ENCODE measurements around the gene SLC17A1.
A peak's percentile ranks its signal among the peaks of the same experiment; 100 is the strongest.

The SLC17A1 gene

GRCh38 chr6:25832307-25832662, 433 bp upstream of the SLC17A1 start:
- DNase-seq, result no peak

GRCh38 chr6:25830458-25830857, 1.4 kb downstream of the SLC17A1 start:
- no peak for DNase-seq

- no peak for DNase-seq
These were observed 2.5 kb downstream of the SLC17A1 start for GRCh38 chr6:25829375-25829774.

GRCh38 chr6:25821341-25821740, 10.5 kb downstream of the SLC17A1 start:
- no peak for DNase-seq

- no peak for DNase-seq
These were observed 15.6 kb downstream of the SLC17A1 start for GRCh38 chr6:25816252-25816651.

GRCh38 chr6:25815194-25815593, 16.7 kb downstream of the SLC17A1 start:
- no peak for DNase-seq

GRCh38 chr6:25804804-25805203, 27.0 kb downstream of the SLC17A1 start:
- DNase-seq, result no peak

- DNase-seq, result no peak
These were observed 30.4 kb downstream of the SLC17A1 start for GRCh38 chr6:25801436-25801835.

GRCh38 chr6:25794784-25795183, 37.1 kb downstream of the SLC17A1 start:
- no peak for DNase-seq

GRCh38 chr6:25793970-25794369, 37.9 kb downstream of the SLC17A1 start:
- DNase-seq, result no peak

- DNase-seq, result no peak
These were observed 39.8 kb downstream of the SLC17A1 start for GRCh38 chr6:25792016-25792415.

- no peak for DNase-seq
These were observed 42.4 kb downstream of the SLC17A1 start for GRCh38 chr6:25789475-25789874.

- peak; percentile 32 for DNase-seq
These were observed 43.4 kb downstream of the SLC17A1 start for GRCh38 chr6:25788305-25788922.

- DNase-seq, result no peak
These were observed 44.4 kb downstream of the SLC17A1 start for GRCh38 chr6:25787428-25787827.

GRCh38 chr6:25781134-25781533, 50.7 kb downstream of the SLC17A1 start:
- no peak for DNase-seq

- DNase-seq, result no peak
These were observed 53.8 kb downstream of the SLC17A1 start for GRCh38 chr6:25777856-25778649.

GRCh38 chr6:25777031-25777430, 54.8 kb downstream of the SLC17A1 start:
- DNase-seq, result no peak

- no peak for DNase-seq
These were observed 57.6 kb downstream of the SLC17A1 start for GRCh38 chr6:25774120-25774715.

- no peak for DNase-seq
These were observed 61.9 kb downstream of the SLC17A1 start for GRCh38 chr6:25769983-25770382.

- no peak for DNase-seq
These were observed 63.3 kb downstream of the SLC17A1 start for GRCh38 chr6:25768566-25768965.

GRCh38 chr6:25764611-25765010, 67.2 kb downstream of the SLC17A1 start:
- DNase-seq, result no peak

- DNase-seq, result no peak
These were observed 73.8 kb downstream of the SLC17A1 start for GRCh38 chr6:25757936-25758642.
